KBM-7 (cell line): Measurements from ENCODE around the gene TSPOAP1.

Source experiments
- DNase-seq: peaks from one replicate; pipeline ENCODE4 v3.0.0-alpha.2; 2015
- in situ Hi-C: fragments of 300-500 bp; cut with MboI; formaldehyde crosslinking; loops from 2 replicates; pipeline ENCODE4 v1.14.3; 2020; ENCODE audit warnings: low sequenced_read_pairs, low pct_unique_long_range_greater_than_20kb, mixed read lengths

Gene TSPOAP1

DNA sequence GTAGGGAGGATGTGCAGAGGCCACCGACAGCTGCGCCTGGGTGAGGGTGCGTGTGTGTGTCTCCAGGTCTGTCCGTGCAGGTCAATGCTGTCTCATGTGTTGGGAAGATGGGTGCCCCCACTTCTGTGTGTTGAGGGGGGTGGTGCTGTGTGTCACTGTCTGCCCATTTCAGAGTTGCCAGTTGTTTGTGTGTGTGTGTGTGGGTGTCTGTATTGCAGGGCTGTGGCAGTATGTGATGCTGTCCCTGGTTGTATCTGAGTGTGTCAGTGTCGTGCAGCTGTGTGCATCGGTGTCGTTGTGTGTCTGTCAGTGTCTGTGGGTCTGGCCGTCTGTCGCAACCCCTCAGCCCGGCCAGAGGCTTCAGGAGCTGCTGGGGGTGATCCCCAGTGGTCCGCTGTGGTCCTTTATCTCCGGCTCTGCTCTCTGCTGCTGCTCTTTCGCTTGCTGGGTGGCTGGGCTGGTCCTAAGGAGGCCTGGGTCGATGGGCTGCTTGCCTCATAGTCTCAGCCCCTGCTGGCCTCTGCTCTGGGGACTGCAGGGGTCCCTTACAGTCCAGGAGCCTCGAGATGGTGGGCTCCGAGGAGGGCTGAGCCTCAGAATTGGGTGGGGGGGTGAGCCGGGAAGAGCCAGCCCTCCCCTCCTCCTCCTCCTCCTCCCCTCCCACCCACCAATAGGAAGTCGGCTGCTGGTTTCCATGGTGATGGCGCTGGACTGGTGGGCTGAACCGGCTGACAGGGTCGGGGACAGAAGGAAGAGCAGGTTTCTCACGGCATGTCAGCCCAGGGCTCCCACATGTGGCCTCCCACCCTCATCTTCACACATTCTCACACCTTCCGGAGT lies at the start of gene TSPOAP1:
TSS of gene TSPOAP1 (minus strand) at position 601 of the 840 bp plus-strand sequence. CDS start 875 bp downstream, outside the sequence.
- in situ Hi-C loops, result no loop called here
- DNase-seq, result peak; percentile 98

DNA sequence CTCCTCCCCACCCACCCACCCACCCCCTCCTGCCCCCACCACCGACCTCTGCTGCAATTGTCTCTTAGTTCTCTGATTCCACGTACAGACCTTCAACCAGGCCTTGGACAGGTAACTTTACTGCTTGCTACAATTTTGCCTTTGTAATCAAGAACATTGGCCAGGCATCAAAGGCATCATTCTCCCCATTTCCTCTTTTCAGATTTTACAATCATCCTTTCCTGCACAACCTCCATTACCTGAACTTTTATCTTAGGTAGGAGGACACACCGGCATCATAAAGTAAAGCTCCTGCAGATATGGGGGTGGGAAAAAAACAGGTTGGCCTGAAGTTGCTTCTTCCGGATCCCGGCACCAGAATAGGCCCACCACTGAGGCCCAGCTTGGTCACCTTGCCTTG lies 49.1 kb upstream of the TSPOAP1 start:
- in situ Hi-C loops, result no loop called here
- no peak for DNase-seq

- no peak for DNase-seq
- in situ Hi-C loops, result no loop called here
Observed at GRCh38 chr17:58377093-58377601, 48.6 kb upstream of the TSPOAP1 start.

DNA sequence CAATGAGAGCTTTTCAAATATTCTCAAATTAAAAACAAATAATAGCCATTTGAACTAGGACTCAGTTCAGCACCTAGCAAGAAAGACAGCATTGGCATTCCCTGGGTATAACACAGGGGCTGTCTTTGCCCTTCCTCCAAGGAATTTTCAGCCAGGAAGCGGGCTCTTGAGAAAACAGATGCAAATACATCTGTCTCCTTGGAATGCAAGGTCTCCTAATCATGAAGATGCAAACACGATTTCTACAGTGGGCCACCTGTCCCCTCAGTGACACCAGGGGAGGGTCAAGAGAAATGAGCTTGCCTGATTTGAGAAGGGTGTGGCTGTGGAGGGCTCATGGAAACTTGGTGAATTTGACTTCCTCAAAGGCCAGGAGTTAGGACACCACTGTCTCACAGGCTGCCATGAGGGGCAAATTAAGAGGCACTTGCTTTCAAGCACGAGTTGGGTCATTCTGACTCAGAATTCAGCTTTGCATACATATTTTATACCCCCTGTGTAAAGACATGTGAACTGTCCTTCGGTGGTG lies 47.9 kb upstream of the TSPOAP1 start:
- DNase-seq, result no peak
- in situ Hi-C loops, result no loop called here

- in situ Hi-C loops, result no loop called here
- peak; percentile 24 for DNase-seq
Observed at GRCh38 chr17:58375811-58376210, 47.2 kb upstream of the TSPOAP1 start.

DNA sequence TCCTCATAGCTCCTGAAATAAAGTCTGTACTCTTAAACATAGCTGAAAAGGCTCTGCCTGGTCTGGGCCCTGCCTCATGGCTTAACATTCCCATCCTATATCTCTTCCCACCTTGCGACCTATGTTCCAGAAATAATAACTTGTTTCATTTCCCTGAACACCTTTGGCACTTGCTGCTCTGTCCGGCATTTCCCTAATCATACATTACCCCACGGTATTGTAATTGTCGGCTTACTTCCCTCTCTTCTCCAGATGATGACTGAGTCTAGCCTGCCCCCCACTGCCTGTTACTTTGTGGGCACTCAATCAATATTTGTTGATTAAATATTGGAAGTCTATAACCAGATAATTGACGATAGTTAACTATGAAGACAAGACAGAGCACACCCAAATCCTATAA lies 46.7 kb upstream of the TSPOAP1 start:
- peak; percentile 38 for DNase-seq
- in situ Hi-C loops, result no loop called here

DNA sequence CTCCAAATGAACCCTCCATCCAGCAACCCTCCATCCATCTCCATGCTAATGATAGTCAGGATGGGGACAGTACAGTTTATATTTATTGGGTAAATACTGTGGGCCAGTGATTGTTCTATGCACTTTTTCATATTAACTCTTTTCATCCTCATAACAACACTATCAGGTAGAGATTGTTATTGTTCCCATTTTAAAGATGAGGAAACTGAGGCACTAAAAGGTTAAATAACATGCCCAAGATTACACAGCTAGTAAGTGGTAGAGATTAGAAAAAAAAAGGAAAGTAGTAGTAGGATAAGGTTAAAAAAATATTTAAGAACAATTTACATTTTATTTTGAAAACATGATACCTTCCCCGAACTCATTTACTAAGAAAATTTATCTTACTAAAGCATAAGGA lies 45.3 kb upstream of the TSPOAP1 start:
- in situ Hi-C loops, result no loop called here
- no peak for DNase-seq

- DNase-seq, result no peak
- in situ Hi-C loops, result no loop called here
Observed at GRCh38 chr17:58373003-58373402, 44.4 kb upstream of the TSPOAP1 start.

- DNase-seq, result no peak
- in situ Hi-C loops, result no loop called here
Observed at GRCh38 chr17:58371300-58371950, 42.8 kb upstream of the TSPOAP1 start.

DNA sequence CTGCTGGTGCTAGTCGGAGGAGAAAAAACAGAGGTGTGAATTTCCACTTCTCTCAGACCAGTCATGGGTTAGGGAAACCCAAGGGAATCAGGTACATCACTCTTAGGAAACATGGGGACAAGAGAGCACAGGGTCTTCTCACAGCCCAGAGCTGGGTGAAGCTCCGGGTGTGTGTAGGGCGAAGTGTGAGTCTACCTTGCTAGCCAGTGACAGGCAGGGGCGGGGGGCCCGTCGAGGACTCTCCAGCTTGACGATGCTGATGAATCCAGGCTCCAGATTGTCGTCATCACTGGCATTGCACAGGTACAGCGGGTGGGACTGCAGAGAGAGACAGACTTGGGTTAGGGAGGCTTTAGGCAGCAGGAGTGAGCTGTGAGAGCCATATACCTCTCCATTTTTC lies 42.1 kb upstream of the TSPOAP1 start:
- in situ Hi-C loops, result no loop called here
- DNase-seq, result no peak

GRCh38 chr17:58370309-58370708 lies 41.7 kb upstream of the TSPOAP1 start:
- in situ Hi-C loops, result no loop called here
- no peak for DNase-seq

- in situ Hi-C loops, result no loop called here
- no peak for DNase-seq
Observed at GRCh38 chr17:58369214-58370031, 40.8 kb upstream of the TSPOAP1 start.

- in situ Hi-C loops, result no loop called here
- DNase-seq, result no peak
Observed at GRCh38 chr17:58368860-58369213, 40.2 kb upstream of the TSPOAP1 start.

DNA sequence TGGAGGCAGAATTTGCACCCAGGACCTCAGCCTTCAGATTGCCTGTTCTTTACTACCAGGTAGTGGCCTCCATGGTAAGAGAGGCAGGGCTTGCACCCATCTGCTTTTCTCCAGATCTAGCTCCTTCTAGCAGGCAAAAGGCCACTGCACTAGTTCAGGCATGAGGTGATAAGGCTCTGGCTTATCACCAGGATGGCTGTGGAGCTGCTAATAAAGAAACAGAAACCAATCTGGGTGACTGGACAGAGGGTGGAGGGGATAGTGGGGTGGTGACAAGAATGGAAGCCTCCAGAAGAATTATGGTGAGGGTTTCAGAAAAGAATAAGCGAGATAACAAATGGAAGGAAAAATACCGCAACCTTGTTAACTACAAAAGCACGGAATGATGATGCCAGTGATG lies 38.9 kb upstream of the TSPOAP1 start:
- in situ Hi-C loops, result no loop called here

GRCh38 chr17:58365980-58366595 lies 37.5 kb upstream of the TSPOAP1 start:
- in situ Hi-C loops, result no loop called here
- no peak for DNase-seq

More for the DNA sequence above, 38.9 kb upstream of the TSPOAP1 start:
- DNase-seq, result no peak

DNA sequence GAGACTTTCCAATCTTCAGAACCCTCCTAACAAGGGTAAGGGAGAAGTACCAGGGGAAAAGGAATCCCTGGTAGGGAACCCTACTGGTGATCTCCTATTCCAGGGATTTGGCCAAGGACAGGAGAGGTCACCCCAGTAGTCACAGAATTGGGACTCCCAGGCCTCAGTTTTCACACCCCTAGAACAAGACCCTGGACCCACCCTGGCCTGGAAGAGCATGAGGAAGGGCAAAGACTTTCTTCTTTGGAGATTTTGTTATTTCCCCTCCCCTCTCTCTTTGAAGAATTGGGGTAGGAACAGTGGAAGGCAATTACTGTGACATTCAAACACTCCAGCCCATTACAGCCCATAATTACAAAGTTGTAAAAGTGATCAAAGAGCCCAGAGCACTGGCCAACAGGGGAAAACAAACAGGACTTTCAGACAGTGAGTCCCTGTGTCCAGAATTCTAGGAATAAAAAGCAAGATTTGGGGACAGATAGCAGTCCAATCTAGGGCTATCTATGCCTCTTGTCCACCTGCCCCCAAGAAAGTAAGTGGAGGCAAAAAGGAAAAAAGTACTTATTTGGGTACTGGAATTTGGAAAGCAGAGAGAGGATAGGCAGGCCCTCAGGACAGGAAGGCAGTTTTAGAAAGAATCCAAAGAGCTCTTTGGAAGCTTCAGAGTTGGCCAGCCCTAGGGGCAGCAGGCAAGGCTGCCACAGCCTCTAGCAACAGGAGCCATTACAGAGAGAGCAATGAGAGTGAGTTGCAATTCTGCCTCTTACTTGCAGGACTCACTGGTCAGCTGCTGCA lies 36.8 kb upstream of the TSPOAP1 start:
- DNase-seq, result no peak
- in situ Hi-C loops, result no loop called here

DNA sequence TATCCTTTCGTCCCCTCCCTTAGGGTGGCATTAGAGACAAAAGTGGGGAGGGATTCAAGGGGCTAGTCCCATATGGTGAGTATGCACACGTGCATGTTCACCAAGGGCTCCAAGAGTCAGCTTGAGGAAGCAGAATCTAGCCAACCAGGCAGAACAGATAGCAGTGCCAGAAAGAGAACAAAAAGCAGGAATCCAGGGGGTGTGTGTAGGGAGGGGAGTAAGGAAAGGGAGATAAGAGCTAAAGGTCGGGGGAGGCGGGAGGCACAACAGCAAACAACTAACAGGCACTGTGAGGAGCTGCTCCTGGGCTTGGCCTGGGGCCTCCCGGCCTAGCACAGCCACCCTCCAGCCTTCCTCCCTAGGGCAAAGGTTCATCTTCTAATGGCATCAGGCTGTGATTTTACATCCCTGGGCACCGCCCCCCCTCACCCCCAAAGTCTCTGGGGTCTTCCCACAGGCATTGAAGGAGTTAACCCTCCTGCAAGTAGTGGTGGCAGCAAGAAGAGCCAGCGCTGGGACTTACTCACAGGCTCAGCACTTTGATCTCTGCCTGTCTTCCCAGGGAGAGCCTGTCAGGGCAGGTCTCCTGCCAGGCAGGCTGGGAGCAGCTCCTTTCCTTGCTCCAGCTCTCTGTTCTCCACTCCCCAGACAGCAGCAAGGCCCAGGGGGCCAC lies 35.8 kb upstream of the TSPOAP1 start:
- no peak for DNase-seq
- in situ Hi-C loops, result no loop called here
